CD4-positive, alpha-beta T cell (primary cell): ENCODE data around the gene MAN2A1. TPM values are rescaled to one million over a fixed set of nuclear protein-coding genes. Genes with fewer than 3 reads are reported as not detected.

Experiments used
- ATAC-seq: fragments of 200-7000 bp; cut with Tn5 transposase; one replicate; pipeline ENCODE4 v1.10.0; 2022; ENCODE audit warnings: mild to moderate bottlenecking; ENCODE audit not compliant: poor library complexity
- CTCF ChIA-PET: fragments of 350-600 bp; sonication (Branson Sonifier 250); formaldehyde crosslinking; loops from one replicate; lab custom pipeline; 2021; ENCODE audit warnings: antibody characterized with exemption, inconsistent platforms; lab: Charles Lee
- POLR2A ChIA-PET: fragments of 350-600 bp; sonication (Branson Sonifier 250); formaldehyde crosslinking; loops from one replicate; lab custom pipeline; 2021; ENCODE audit warnings: antibody characterized with exemption, inconsistent platforms; lab: Charles Lee
- DNase-seq, 14 experiments: peaks; one replicate each; pipeline ENCODE4 v3.0.0-alpha.2; 2013 to 2020; ENCODE audit warnings: mixed read lengths in 2 of 14
- H3K27ac ChIP-seq, 2 donors: one replicate each; pipeline versions ENCODE4 v1.5.1 to v1.7.0; 2013; ENCODE audit warnings: low read length in 2 of 2, low read depth in 1 of 2, mild to moderate bottlenecking in 1 of 2
- H3K27me3 ChIP-seq, 2 experiments: 1 replicate in 1 of 2; 2 replicates in 1 of 2; pipeline versions ENCODE4 v1.6.1 to v1.7.0; 2013; ENCODE audit warnings: low read length in 2 of 2, control low read depth in 1 of 2, mild to moderate bottlenecking in 1 of 2, moderate library complexity in 1 of 2; ENCODE audit not compliant: insufficient read depth in 2 of 2, control insufficient read depth in 1 of 2
- H3K36me3 ChIP-seq: one replicate; pipeline ENCODE4 v1.6.1; 2013; ENCODE audit warnings: low read length, control low read depth; ENCODE audit not compliant: insufficient read depth
- H3K4me1 ChIP-seq: one replicate; pipeline ENCODE4 v1.6.1; 2013; ENCODE audit warnings: low read length, control low read depth; ENCODE audit not compliant: insufficient read depth
- H3K4me3 ChIP-seq: one replicate; pipeline ENCODE4 v1.5.1; 2013; ENCODE audit warnings: mild to moderate bottlenecking, low read length, moderate library complexity
- H3K9me3 ChIP-seq, 2 experiments: 1 replicate in 1 of 2; 2 replicates in 1 of 2; pipeline versions ENCODE4 v1.6.1 to v1.7.0; 2013; ENCODE audit warnings: low read length in 2 of 2, mild to moderate bottlenecking in 2 of 2, control low read depth in 1 of 2, moderate library complexity in 1 of 2; ENCODE audit not compliant: control insufficient read depth in 1 of 2, insufficient read depth in 1 of 2
- H3K27ac Mint-ChIP-seq: one replicate; pipeline ENCODE4 v1.8.0; 2020; ENCODE audit warnings: mixed read lengths
- H3K27me3 Mint-ChIP-seq: one replicate; pipeline ENCODE4 v1.8.0; 2021; ENCODE audit warnings: mixed read lengths
- H3K36me3 Mint-ChIP-seq: one replicate; pipeline ENCODE4 v1.8.0; 2021; ENCODE audit warnings: low read depth, mixed read lengths
- H3K4me1 Mint-ChIP-seq: one replicate; pipeline ENCODE4 v1.8.0; 2021; ENCODE audit warnings: low read depth, mixed read lengths
- H3K4me3 Mint-ChIP-seq: one replicate; pipeline ENCODE4 v1.8.0; 2020; ENCODE audit warnings: mild to moderate bottlenecking, mixed read lengths
- H3K9me3 Mint-ChIP-seq: one replicate; pipeline ENCODE4 v1.8.0; 2020; ENCODE audit warnings: mixed read lengths
- CTCF ChIP-seq: fragments of 200-600 bp; IDR thresholded peaks from one replicate; pipeline ENCODE4 v1.8.0; 2022; ENCODE audit warnings: antibody characterized with exemption, mild to moderate bottlenecking
- intact Hi-C, 2 experiments: fragments of 100-400 bp; cut with DNase I in 1 of 2; cut with micrococcal nuclease in 1 of 2; formaldehyde crosslinking; loops; one replicate each; pipeline versions ENCODE4 v1.15.1 to v1.9.0; 2023 to 2025; cut with DNase I, micrococcal nuclease
- total RNA-seq, 174 experiments: library from RNA in 2 of 174; stranded (reverse) in 2 of 174; gene quantifications; one replicate each; pipeline ENCODE4 v1.2.3 and lab custom pipeline; 2021 to 2026

Gene MAN2A1
- total RNA-seq, 2 experiments from 2014 or later: 50.6 to 52.7 TPM

- ChIA-PET CTCF (no interaction called here), POLR2A (no interaction called here)
- peaks cover 0 to 6% of the 10 kb centered on the region in 2 experiments for H3K27me3 ChIP-seq
- Mint-ChIP-seq H3K4me3 (no peak overlapping the region), H3K4me1 (no peaks in the 10 kb centered on the region), H3K36me3 (no peaks in the 10 kb centered on the region), H3K27ac (no peak overlapping the region), H3K27me3 (peaks cover 6% of the 10 kb centered on the region), H3K9me3 (no peaks in the 10 kb centered on the region)
- DNase-seq: no peak
- intact Hi-C loops: no loop called here
- H3K4me3 ChIP-seq: no peak overlapping the region
- H3K4me1 ChIP-seq: no peaks in the 10 kb centered on the region
- TF ChIP-seq CTCF: no peak
- H3K27ac ChIP-seq: no peak overlapping the region
- no peaks in the 10 kb centered on the region for H3K36me3 ChIP-seq
- no peak for ATAC-seq
- no peaks in the 10 kb centered on the region for H3K9me3 ChIP-seq
These were observed 21.5 kb upstream of the MAN2A1 start for GRCh38 chr5:109668237-109668636.

DNA sequence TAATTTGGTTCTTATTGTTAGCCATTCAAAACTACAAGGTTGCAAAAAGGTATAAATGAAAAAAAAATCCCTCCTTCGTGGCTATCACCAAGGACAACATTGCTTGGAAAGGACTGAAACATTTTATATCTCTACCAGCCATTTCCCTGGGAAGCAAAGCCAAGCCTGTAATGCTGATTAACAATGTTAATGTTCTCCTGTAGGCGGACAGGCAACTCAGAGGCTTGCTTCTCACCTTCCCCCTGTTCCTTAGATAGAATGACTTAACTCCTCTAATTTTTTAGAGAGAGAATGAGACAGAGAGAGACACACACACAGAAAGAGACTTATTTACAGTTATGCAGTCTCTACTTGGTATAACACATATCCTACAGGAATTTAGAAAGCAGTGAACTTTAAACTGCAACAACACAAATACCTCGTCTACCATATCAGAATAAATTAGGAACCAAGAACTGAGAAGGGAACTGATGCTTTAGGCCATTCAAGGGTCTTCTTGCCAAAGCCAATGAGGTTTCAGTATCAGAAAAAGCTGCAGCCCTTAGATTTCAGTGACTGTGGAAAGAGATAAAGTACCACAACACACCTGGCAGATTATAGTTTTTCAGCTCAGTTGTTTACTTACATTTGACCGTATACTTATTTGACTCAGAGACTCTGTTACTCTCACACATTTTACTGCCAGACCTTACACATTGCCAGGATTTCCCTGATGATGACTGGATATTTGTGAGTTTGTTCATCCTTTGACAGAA lies 20.9 kb upstream of the MAN2A1 start:
- no peaks in the 10 kb centered on the region for H3K36me3 Mint-ChIP-seq
- no peaks in the 10 kb centered on the region for H3K4me1 Mint-ChIP-seq
- peaks cover 6% of the 10 kb centered on the region for H3K27me3 Mint-ChIP-seq
- H3K9me3 Mint-ChIP-seq: no peaks in the 10 kb centered on the region
- Histone ChIP-seq H3K36me3 (no peaks in the 10 kb centered on the region), H3K4me3 (no peak overlapping the region), H3K4me1 (no peaks in the 10 kb centered on the region), H3K27ac (no peak overlapping the region), H3K27me3 (peaks cover 0 to 6% of the 10 kb centered on the region in 2 experiments), H3K9me3 (no peaks in the 10 kb centered on the region)
- intact Hi-C loops: no loop called here
- DNase-seq (no peak), ATAC-seq (no peak)
- CTCF ChIA-PET: no interaction called here
- no peak overlapping the region for H3K27ac Mint-ChIP-seq
- POLR2A ChIA-PET: no interaction called here
- TF ChIP-seq CTCF: no peak
- no peak overlapping the region for H3K4me3 Mint-ChIP-seq

DNA sequence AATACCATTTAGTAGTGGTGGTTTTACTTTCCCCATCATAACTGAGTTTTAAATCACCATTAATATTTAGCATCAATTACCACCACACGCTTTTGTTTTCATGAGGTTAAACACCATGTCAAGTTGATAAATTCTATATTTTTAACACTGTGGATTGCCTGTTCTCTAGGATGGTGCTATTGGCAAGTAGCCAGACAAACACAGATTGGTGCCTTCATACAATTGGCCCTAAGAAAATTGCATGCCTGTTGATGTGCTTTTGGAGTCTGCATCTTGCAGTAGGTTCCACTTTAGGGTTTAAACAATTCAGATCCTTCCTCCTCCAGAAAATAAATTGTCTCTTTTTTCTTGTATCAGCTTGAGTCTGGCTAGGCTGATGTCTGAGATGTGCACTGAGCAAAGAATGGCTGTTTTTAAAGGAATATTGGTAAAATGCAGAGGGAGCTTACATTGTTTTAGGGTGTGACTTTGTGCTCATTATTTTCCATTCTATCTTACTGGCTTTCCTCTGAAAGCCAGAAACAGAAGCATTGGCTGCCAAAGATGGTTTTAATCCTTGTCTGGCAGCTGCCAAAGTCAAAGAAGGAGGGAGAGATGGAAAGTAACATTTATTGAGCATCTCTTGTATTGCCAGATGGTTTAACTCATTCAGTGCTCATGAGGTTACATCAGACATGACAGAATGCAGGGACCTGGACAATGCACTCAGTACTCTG lies 19.6 kb upstream of the MAN2A1 start:
- Mint-ChIP-seq H3K27ac (no peak overlapping the region), H3K4me1 (no peaks in the 10 kb centered on the region), H3K36me3 (no peaks in the 10 kb centered on the region), H3K27me3 (peaks cover 6% of the 10 kb centered on the region), H3K9me3 (no peaks in the 10 kb centered on the region), H3K4me3 (no peak overlapping the region)
- H3K4me3 ChIP-seq: no peak overlapping the region
- H3K27ac ChIP-seq: no peak overlapping the region
- H3K27me3 ChIP-seq: peaks cover 3 to 6% of the 10 kb centered on the region in 2 experiments
- intact Hi-C loops: no loop called here
- POLR2A ChIA-PET: no interaction called here
- no peak for TF ChIP-seq CTCF
- no peaks in the 10 kb centered on the region for H3K36me3 ChIP-seq
- CTCF ChIA-PET: no interaction called here
- ATAC-seq (no peak), DNase-seq (no peak)
- H3K9me3 ChIP-seq: no peaks in the 10 kb centered on the region
- no peaks in the 10 kb centered on the region for H3K4me1 ChIP-seq
